HG02884 (cell line): ENCODE measurements around the gene CENPS.
"Not testable (repeated sequence)": the region's sequence is repeated elsewhere in the genome, so short reads cannot be mapped to it uniquely, and the experiment has no call there.

Experiments used
- ATAC-seq: cut with Tn5 transposase; IDR thresholded peaks from one replicate; pipeline ENCODE4 v1.9.1; 2021; ENCODE audit warnings: mild to moderate bottlenecking, moderate library complexity; ENCODE audit not compliant: unreplicated experiment

Gene CENPS

DNA sequence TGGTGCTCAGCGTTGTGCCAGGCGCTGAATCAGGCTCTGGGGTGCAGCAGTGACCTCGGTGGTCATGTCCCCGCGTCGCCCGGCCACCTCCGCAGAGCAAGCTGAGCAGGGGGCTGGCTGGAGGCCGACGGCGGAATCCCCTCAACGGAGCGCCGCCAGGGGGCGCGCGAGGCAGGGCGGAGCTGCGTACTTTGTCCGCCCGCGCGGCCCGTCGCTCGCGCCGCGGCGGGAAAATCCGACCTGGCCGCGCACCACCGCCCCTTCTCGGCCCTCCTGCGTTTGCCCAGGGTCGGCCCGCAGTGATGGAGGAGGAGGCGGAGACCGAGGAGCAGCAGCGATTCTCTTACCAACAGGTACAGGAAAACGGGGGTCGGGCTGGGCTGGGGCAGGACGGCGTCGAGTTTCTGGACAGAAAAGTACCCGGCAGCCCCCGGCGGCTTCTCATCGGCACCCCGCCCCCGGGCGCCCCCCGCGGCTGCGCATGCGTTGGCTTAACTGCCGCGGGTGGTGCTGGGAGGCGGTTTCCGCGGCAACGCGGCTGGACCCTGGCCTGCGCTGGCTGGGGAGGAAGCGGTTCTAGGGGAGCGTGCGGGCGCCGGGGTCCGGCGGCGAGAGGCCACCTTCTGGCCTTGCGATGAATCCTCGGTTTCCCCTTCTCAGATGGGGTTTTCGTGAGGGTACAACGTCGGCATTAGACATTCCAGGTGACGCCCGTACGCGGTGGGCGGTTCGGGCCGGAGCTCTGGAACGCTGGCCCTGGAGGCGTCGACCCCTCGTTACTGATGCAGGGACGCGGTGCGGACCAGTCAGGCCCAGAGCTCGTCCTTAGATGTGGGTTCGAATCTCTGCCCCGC, at the start of gene CENPS:
Gene CENPS, plus strand, starts transcription at position 218 of the 854 bp plus-strand sequence. Its CDS starts 85 bp downstream, at position 303.
- ATAC-seq: peak; percentile 77

DNA sequence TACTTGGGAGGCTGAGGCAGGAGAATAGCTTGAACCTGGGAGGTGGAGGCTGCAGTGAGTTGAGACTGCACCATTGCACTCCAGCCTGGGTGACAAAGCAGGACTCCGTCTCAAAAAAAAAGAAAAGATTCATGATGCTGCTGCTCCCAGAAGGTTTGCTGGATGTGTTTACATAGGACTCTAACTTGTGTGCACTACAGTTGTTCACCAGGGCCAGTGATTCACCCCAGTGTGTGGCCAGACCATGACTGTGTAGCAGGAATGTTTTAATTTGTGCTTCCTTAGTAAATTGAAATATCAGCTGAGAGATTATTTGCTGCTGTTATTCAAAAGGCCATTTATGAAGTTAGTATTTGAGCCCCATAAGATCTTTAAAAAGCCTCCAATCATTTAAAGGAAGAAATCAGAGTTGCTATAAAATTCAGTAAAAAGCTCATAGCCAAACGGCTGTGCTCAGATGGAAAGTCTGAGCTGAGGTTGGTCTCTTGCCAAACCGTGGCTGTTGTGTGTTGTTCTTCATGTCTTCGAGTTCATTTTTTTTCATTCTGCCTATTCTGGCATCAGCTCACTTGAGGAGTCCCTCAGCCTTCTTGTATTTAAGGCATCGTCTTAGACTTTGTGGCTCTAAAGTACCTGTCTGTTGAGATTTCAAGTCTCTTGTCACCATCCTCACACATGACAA, 49.5 kb upstream of the CENPS start:
- no peak for ATAC-seq

DNA sequence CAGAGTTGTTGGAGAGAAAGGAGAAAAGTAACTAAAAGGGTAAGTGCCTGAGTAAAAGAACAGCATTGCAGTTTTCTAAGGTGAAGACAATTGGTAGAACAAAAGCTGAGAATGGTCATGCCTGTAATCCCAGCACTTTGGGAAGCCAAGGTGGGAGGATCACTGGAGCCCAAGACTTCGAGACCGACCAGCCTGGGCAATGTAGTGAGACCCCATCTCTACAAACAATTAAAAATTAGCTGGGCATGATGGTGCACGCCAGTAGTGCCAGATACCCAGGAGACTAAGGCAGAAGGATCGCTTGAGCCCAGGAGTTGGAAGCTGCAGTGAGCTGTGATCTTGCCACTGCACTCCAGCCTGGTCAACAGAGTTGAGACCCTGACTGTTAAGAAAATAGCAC, 46.6 kb upstream of the CENPS start:
- ATAC-seq: no peak

DNA sequence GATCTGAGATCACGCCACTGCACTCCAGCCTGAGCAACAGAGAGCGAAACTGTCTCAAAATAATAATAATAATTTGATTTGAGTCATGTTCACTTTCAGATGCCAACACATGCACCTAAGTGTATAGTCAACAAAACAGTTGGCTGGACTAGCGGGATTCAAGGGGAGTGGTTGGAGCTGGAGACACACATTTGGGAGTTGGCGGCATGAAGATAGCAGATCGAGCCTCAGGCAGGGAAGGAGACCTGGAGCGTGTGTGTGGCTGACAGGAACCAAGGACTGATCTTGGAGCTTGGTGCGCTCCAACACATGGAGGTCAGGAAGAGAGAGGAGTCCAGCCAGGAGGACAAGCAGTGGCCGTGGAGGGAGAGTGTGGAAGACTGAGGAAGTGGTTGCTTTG, 46.0 kb upstream of the CENPS start:
- ATAC-seq: no peak

DNA sequence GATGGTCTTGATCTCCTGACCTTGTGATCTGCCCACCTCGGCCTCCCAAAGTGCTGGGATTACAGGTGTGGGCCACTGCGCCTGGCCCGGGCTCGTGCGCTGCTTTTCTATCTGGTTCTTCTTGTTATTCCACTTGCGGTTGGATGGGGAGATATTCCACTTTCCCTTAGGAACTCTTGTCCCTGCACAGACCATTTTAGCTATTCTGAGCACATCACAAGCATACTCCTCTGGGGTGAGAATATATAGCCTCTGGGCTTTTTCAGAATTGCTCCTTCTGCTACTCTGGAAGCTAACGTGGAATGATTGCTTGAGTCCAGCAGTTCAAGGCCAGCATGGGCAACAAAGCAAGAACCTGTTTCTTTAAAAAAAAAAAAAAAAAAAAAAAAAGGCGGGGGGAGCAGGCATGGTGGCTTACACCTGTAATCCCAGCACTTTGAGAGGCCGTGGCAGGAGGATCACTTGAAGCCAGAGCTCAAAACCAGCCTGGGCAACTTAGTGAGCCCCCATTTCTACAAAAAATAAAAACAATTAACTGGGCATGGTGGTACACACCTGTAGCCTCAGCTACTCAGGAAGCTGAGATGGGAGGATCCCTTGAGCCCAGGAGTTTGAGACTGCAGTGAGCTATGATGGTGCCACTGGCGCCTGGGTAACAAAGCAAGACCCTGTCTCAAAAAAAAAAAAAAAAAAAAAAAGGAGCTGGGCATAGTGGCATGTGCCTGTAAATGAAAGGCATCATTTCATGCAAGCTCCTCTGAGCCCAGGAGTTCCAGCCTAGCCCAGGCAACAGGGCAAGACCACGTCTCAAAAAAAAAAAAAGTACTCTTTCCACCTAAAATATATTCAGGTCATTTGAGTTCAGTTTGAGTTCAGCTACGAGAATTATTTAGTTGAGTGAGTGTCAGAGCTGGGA, 43.2 kb upstream of the CENPS start:
- ATAC-seq: no peak

DNA sequence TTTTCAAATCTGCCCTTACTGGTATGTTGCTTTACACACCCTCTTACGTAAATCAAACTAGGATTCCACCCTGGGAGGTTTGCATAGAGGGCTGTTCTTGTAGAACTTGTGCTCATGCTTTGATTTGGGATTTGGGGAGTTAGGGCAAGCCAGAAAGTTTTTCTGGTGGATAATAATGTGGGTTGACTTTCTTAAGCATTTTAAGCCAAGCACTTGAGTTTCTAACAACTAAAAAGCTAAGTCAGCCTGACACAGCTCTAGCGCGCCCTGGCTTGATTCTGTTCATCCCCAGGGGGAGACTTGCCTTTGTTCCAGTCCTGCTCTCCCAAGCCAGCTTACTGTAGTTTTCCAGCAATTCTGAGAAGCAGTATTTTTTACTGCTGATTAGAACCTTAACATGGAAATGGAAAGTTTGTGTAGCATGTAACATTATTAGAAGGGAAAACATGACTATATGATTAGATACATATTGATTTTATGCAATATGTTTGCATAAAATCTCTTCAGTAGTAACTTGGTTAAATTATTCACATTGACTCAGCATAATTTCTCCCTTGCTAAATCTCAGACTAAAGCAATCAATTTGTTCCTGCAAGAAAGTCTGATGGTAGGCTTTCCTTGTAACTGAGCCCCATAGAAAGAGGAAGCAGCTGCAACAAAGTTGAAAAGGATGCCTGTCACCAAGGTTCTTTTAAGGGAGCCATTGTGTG, 42.4 kb upstream of the CENPS start:
- no peak for ATAC-seq

DNA sequence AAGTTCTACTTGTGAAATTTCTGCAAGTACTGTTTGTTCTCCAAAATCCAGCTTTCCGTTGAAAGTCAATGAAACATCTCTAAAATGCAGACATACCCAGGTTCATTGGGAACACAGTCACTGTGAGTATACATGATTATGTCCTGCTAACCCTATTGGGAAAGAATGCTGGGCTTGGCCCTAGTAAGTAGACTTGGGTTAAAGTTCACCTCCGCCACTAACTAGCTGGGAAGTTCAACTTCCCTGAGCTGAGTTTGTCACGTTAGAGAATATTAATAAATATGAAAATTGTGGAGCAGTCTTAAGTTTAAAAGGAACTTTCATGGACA, 41.9 kb upstream of the CENPS start:
- no peak for ATAC-seq

DNA sequence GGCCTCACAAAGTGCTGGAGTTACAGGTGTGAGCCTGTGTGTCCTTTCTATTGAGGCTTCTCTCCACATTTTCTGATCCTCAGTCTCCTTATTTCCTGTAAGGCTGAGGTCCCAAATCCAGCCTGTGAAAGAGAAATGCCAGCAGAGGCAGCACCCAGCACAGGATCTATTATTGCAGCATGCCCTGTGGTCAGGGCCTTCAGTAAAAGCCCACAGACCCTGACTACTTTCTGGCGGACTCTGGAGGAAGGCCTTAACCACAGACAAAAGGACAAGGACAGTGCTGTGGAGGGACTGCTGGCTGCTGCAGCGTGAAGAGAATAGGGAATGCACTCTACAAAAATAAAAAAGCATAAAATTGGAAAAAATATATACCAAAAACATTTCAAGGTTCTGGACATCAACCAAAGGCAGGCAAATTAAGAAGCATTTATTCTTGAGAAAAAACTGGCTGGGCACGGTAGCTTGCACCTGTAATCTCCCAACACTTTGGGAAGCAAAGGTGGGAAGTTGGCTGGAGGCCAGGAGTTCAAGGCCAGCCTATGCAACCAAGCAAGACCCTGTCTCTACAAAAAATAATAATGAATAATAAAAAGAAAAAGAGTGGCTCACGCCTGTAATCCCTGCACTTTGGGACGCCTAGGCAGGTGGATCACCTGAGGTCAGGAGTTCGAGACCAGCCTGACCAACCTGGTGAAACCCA, 40.8 kb upstream of the CENPS start:
- ATAC-seq: no peak

DNA sequence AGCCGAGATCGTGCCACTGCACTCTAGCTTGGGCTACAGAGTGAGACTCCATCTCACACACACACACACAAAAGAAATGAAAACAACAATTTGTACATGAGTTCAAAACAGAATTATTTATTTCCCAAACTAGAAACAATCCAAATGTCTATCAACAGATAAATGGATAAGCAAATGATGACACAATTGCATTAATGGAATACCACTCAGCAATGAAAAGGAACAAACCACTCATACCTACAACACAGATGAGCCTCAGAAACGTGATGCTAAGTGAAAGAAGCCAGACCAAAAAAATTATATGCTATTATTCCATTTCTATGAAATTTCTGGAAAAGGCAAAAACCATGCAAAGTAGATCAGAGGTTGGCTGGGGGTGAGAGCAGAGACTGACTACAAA, 33.4 kb upstream of the CENPS start:
- ATAC-seq: no peak

DNA sequence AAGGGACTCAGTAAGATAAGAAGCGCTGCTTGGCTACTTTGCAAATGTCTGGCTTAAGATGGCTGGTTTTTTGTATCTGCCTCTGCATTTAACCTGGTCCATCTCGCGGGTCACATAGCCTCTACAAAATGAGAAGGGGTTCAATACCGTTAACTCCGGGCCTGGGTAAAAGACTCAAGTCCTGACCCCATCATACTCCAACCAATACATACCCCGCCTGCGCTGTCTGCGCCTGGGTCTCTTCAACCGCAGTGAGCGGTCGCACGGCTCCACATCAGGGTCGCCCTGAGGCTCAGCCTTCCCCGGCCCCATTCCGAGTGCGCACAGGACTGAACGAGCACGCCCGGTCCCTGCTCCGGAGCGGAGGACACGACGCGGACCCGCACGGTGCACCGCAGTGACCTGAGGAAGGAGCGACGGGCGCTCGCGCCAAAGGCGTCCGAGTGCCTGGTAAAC, 31.9 kb upstream of the CENPS start:
- ATAC-seq: no peak

DNA sequence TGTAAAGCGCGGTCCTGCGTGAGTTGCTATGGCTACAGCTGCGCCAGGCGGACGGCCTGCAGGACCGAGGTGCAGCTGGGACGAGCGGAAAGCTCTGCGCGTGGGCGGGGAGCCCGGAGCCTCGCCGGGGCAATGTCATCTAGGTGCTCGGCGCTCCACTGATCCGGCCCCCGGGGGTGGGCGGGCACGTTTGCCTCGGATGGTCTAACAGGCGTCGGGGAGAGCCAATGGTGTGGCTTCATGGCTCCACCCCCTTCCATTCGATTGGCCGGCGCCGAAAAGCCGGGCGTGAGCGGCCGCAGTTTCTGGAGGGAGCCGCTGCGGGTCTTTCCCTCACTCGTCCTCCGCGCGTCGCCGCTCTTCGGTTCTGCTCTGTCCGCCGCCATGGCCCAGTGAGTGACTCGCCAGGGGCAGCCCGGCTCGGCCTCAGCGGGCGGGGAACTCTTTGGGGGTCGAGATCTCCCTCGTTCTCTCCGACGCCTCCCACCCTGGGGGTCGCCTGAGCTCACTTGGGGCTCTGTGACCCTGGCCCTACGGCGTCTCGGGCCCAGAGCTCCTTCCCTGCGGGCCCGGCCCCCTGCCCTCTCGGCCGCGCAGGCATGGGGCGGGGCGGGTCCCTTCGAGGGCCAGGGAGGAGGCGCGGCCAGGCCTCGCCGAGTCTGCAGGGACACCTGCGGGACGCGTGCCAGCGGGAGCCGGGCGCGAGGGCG, 31.3 kb upstream of the CENPS start, which contains the start of gene PGD:
Gene PGD, plus strand, starts transcription at position 331 of the 710 bp plus-strand sequence. Its CDS starts 54 bp downstream, at position 385.
- ATAC-seq: peak; percentile 82

DNA sequence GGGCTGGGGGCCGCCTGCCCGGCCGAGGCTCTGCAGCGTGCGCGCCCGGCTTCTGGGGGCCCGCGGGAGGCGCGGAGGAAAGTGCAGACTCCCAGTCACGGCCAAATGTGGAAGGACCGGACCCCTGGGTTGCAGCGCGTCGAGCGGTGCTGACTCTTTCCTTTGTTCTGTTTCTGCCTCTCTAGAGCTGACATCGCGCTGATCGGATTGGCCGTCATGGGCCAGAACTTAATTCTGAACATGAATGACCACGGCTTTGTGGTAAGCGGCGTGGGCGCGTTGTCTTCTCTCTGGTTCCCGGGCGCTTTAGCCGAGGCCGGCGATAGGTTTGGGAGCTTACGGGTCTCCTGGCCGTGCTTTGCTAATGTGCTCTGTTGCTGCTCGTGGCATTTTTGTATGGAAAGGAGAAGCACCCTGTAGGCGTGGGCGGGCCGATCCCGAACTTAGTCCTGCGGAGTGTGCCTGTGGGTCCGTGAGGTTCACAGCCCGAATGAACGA, 30.7 kb upstream of the CENPS start:
- ATAC-seq: peak; percentile 4

DNA sequence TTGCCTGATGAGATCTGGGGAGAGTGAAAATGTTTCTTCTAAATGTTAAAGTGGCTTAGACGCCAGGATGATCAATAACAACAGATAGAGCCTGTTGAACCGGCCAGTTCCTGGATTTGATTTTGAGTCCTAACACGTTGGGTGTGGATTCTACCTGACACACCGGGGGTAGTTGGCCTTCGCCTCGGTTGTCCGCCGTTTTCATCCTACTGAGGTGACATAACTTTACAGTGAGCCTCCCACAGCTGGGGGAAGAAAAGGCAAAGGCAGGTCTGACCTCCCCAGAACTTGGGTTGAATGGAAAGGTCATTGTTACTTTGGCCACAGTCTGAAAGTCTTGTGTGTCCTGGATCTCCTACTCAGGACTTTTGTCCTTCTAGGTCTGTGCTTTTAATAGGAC, 30.2 kb upstream of the CENPS start:
- ATAC-seq: no peak

DNA sequence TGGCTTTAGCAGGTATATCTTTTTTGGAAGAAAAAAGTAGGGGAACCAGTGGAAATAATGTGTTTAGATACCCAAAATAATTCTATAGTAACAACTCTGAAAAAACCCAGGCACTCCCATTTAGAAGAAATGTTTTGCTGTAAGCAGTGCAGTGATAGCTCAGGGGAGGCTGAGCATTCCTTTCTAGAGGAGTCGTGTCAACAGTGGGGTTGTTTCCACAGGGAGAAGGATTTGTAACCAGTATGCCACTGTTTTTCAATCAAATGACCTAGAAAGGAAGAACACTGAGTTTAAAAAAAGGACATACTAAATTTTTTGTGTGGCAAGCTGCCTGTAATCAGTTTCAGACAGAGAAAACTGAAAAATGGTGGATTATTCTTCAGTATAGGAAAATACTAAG, 29.0 kb upstream of the CENPS start:
- ATAC-seq: no peak

DNA sequence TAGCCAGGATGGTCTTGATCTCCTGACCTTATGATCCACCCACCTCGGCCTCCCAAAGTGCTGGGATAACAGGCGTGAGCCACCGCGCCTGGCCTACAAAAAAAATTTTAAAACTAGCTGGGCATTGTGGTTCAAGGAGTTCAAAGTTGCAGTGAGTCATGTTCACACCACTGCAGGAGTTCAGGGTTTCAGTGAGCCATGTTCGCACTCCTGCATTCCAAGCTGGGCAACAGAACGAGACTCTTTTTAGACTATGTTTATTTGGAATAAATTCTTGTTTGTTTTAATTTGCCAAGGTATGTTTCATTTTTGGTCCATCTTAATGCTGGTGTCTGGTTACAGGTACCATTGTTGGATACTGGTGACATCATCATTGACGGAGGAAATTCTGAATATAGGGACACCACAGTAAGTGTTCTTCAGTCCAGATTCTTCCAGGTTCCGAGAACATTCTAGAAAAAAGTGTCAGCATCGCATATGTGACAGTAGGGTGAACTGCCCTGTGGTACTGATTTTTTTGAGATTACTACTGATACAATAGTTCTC, 27.4 kb upstream of the CENPS start:
- no peak for ATAC-seq

DNA sequence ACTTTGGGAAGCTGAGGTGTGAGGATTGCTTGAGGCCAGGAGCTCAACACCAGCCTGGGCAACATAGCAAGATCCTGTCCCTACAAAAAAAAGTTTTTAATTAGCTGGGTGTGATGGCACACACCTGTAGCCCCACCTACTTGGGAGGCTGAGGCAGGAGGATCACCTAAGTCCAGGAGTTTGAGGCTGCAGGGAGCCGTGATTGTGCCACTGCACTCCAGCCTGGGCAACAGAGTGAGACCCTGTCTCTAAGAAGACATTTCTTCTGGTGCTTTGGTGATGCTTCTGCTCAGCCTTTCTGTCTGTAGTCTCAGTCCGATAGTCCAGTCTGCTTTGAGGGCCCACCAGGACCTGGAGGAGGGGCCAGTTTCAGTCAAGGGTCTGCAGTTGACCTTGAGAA, 23.0 kb upstream of the CENPS start:
- no peak for ATAC-seq

DNA sequence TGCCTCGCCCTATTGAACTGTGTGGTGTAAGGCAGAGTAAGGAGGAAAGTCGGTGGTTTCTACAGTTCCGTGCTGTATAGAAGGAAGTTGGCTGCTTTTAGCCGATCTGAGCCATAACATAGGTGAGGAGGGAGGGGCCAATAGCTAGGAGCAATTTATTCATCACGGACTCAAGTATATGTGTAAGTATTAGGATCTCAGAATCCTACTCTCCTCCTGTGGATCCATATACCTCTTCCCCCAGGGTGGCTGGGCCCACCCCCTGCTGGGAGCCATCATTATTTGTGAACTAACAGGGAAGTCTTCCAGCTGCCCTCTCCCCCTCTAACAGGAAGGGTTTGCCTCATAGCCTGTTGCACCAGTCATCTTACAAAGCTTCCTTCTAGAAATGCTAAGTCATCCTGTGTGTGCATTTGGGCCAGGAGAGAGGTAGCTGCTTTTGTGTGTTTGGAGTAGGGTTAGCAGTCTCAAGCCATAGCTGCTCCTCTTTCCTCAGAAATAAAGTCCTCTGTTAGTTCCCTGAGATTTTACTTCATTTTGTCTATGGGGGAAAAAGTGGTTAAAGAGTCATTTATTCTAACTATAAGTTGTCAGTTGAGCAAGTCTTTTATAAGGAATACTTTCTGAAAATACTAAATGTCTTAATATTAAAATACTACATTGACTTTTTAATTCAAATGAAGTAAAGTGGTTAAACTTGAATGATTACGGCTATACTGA, 14.9 kb upstream of the CENPS start:
- ATAC-seq: no peak

DNA sequence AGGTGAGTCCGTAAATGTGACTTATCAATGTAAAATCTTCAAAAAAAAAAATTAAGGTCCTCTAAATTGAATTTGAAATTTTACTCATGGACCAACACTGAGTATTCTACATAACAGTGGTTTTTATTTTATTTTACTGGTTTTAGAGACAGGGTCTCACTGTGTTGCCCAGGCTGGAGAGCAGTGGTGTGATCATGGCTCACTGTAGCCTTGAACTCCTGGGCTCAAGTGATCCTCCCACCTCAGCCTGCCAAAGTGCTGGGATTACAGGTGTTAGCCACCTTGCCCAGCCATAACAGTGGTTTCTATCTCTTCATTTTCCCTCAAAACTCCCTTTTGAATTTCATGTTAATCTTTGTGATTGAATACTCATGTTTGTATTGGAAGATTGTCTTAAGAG, 14.3 kb upstream of the CENPS start:
- not testable (repeated sequence) for ATAC-seq
